Kidney (tissue), 14 donors: ENCODE measurements around the gene SPATS2L. TPM values are rescaled to one million over a fixed set of nuclear protein-coding genes. Genes with fewer than 3 reads are reported as not detected.

Source experiments
- DNase-seq, 5 donors: peaks; one replicate each; pipeline ENCODE4 v3.0.0-alpha.2; 2013 to 2020
- FAIRE-seq: peaks from 2 replicates; lab custom pipeline; 2012; peaks lifted over from hg19 to GRCh38; lab: Jason Lieb, UNC
- H3K27ac ChIP-seq, 2 donors: one replicate each; pipeline ENCODE4 v1.7.0; 2013; ENCODE audit warnings: low read depth in 2 of 2, low read length in 2 of 2, inconsistent platforms in 1 of 2
- H3K27me3 ChIP-seq: one replicate; pipeline ENCODE4 v1.7.1; 2013; ENCODE audit warnings: low read length, inconsistent platforms; ENCODE audit not compliant: control insufficient read depth, insufficient read depth
- H3K36me3 ChIP-seq, 3 donors: one replicate each; pipeline versions ENCODE4 v1.7.0 to v1.7.1; 2013; ENCODE audit warnings: low read length in 3 of 3, control low read depth in 1 of 3, inconsistent platforms in 1 of 3; ENCODE audit not compliant: insufficient read depth in 3 of 3, control insufficient read depth in 2 of 3
- H3K4me1 ChIP-seq, 3 donors: one replicate each; pipeline versions ENCODE4 v1.7.0 to v1.7.1; 2013; ENCODE audit warnings: low read length in 3 of 3, inconsistent platforms in 1 of 3, low read depth in 1 of 3; ENCODE audit not compliant: control insufficient read depth in 2 of 3, insufficient read depth in 2 of 3
- H3K4me3 ChIP-seq, 3 donors: one replicate each; pipeline versions ENCODE4 v1.7.0 to v1.8.1; 2013; ENCODE audit warnings: low read length in 3 of 3, control low read depth in 1 of 3, inconsistent platforms in 1 of 3
- H3K9ac ChIP-seq, 3 donors: one replicate each; pipeline versions ENCODE4 v1.7.0 to v1.7.1; 2013; ENCODE audit warnings: low read length in 3 of 3, control low read depth in 1 of 3, inconsistent platforms in 1 of 3
- H3K9me3 ChIP-seq, 3 donors: one replicate each; pipeline versions ENCODE4 v1.7.0 to v1.7.1; 2013; ENCODE audit warnings: low read length in 3 of 3, control low read depth in 1 of 3, inconsistent platforms in 1 of 3; ENCODE audit not compliant: control insufficient read depth in 2 of 3, insufficient read depth in 1 of 3
- CTCF ChIP-seq: IDR thresholded peaks from 3 replicates; pipeline ENCODE4 v1.5.1; 2012; ENCODE audit warnings: mild to moderate bottlenecking, moderate library complexity, borderline replicate concordance; ENCODE audit not compliant: insufficient read depth; ENCODE audit errors: extremely low read depth
- intact Hi-C: fragments of 100-400 bp; cut with DNase I; formaldehyde crosslinking; loops from one replicate; pipeline ENCODE4 v1.11.1; 2022
- polyA plus RNA-seq: library from polyadenylated mRNA; stranded (reverse); fragments of 350-450 nt; fragmentation: Illumina TruSeq; extraction: RNeasy Lipid Tissue Mini Kit (QIAGEN cat#74804); gene quantifications from one replicate; pipeline ENCODE4 v1.2.3, GENCODE V29; 2014; ENCODE audit warnings: low read depth, low replicate concordance; ENCODE audit not compliant: insufficient read depth
- total RNA-seq: library from RNA; stranded (reverse); fragmentation: NEBNext Ultra II Directional; extraction: Animal tissue kit (Norgen Biotek cat#: 25700); gene quantifications from one replicate; pipeline ENCODE4 v1.2.1, GENCODE V29; 2021
- donor health status: control.
- donor health status: control.
- donor health status: control.
- donor health status: control.
- donor health status: control.
- donor health status: DM: yes; HTN: yes; CAD: no.
- donor health status: Normal renal cell carcinoma (clear cell type).

The SPATS2L gene
- total and polyA plus RNA-seq, 2 donors from 2014 or later, result 86.1 to 166 TPM

DNA sequence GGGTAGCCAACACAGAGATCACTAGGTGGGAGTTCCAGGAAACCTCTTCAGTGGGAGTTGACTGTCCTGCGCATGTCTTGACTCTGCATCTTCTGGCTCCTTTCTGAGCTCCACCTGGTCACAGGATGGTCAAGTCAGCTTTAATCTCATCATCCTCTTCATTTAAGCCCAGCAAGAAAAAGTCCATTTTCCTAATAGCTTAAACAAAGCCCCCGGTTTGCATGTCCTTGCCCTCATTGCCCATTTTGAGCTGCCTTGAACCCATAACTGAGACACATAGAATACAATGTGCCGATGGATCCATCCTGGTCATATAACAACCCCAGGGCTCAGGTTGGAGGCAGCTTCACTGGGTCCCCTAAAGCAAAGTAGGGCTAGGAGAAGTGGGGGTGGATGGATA lies 40.8 kb downstream of the SPATS2L start:
- no peaks in the 10 kb centered on the region for H3K9me3 ChIP-seq

DNA sequence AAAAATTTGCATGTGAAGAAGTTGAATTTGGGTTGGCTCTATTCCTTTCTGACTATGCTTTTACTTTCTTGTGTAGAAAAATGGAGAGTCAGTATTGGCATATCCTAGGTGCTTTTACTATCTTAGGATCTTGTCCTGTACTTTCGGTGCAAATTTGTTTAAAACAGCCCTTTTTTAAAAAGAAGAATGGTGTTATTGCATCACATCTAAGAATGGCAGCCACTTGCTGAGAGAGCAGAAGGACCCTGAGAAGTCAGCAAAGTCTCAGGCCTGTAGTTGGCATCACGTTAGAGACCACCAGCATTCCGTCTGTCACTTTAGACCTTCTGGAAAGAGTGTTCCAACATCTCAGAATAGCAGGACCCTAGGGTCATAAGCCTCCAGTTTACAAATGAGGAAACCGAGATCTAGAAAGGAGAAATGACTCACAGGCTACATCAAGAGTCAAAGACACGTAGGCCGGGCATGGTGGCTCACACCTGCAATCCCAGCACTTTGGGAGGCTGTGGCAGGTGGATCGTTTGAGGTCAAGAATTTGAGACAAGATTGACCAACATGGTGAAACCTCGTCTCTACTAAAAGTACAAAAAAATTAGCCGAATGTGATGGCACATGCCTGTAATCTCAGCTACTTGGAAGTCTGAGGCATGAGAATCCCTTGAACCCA lies 42.5 kb downstream of the SPATS2L start:
- FAIRE-seq (no peak), DNase-seq (no peak)
- no peak for TF ChIP-seq CTCF
- Histone ChIP-seq H3K9me3 (no peaks in the 10 kb centered on the region), H3K27me3 (no peaks in the 10 kb centered on the region), H3K4me3 (no peak overlapping the region), H3K9ac (no peak overlapping the region), H3K36me3 (no peaks in the 10 kb centered on the region), H3K27ac (no peak overlapping the region), H3K4me1 (peaks cover 3 to 23% (median 9%) of the 10 kb centered on the region in 3 donors)
- intact Hi-C loops, result no loop called here

More for the DNA sequence above, 40.8 kb downstream of the SPATS2L start:
- no peak for FAIRE-seq
- Histone ChIP-seq H3K36me3 (no peaks in the 10 kb centered on the region), H3K9ac (no peak overlapping the region), H3K27ac (no peak overlapping the region), H3K27me3 (no peaks in the 10 kb centered on the region), H3K4me1 (peaks cover 0 to 6% (median 3%) of the 10 kb centered on the region in 3 donors), H3K4me3 (no peak overlapping the region)
- DNase-seq, result no peak
- intact Hi-C loops, result no loop called here
- TF ChIP-seq CTCF, result no peak

GRCh38 chr2:200349868-200350267 lies 43.4 kb downstream of the SPATS2L start:
- Histone ChIP-seq H3K4me1 (peaks cover 5 to 28% (median 9%) of the 10 kb centered on the region in 3 donors), H3K9ac (no peak overlapping the region), H3K4me3 (no peak overlapping the region), H3K36me3 (no peaks in the 10 kb centered on the region), H3K9me3 (no peaks in the 10 kb centered on the region), H3K27me3 (no peaks in the 10 kb centered on the region), H3K27ac (no peak overlapping the region)
- FAIRE-seq (no peak), DNase-seq (peak in 1 of 5 donors; percentile 18)
- intact Hi-C loops, result no loop called here
- TF ChIP-seq CTCF, result no peak
